Caco-2 (cell line): ENCODE data around the gene CD320. TPM values are rescaled to one million over a fixed set of nuclear protein-coding genes. Genes with fewer than 3 reads are reported as not detected.

ENCODE experiments used
- BruUV-seq: library from RNA; stranded (reverse); fragments of 400-500 nt; replicated peaks from 2 replicates; lab custom pipeline; 2021; lab: Mats Ljungman, UMichigan
- CTCF ChIA-PET: fragments of 300-600 bp; sonication (Branson Sonifier 250); formaldehyde crosslinking; loops from one replicate; lab custom pipeline; 2022; ENCODE audit warnings: antibody characterized with exemption; lab: Charles Lee
- POLR2A ChIA-PET: fragments of 300-600 bp; sonication (Branson Sonifier 250); formaldehyde crosslinking; loops from one replicate; lab custom pipeline; 2022; ENCODE audit warnings: antibody characterized with exemption; lab: Charles Lee
- DNase-seq, 2 experiments: peaks; one replicate each; pipeline versions ENCODE4 v3.0.0 to v3.0.0-alpha.2; 2020 to 2022
- H3K27me3 ChIP-seq: replicated peaks from 2 replicates; pipeline ENCODE4 v1.6.0; 2011; ENCODE audit warnings: low read length; ENCODE audit not compliant: control insufficient read depth, insufficient read depth
- H3K36me3 ChIP-seq: 2 replicates; pipeline ENCODE4 v1.5.1; 2011; ENCODE audit warnings: low read length; ENCODE audit not compliant: control insufficient read depth, insufficient read depth
- H3K4me1 ChIP-seq: fragments of 250-450 bp; sonication (Bioruptor Pico); 2 replicates; pipeline ENCODE4 v1.5.1; 2020; ENCODE audit warnings: mild to moderate bottlenecking
- H3K4me3 ChIP-seq: 2 replicates; pipeline ENCODE4 v1.5.1; 2011; ENCODE audit warnings: low read depth, mild to moderate bottlenecking, control low read depth, low read length
- H3K9me3 ChIP-seq: fragments of 250-450 bp; sonication (Bioruptor Pico); 2 replicates; pipeline ENCODE4 v1.5.1; 2020; ENCODE audit warnings: mild to moderate bottlenecking, moderate library complexity
- H3K27ac Mint-ChIP-seq: one replicate; pipeline ENCODE4 v1.8.0; 2022; ENCODE audit warnings: mixed read lengths; ENCODE audit not compliant: unreplicated experiment
- H3K27me3 Mint-ChIP-seq: one replicate; pipeline ENCODE4 v1.8.0; 2022; ENCODE audit warnings: mixed read lengths; ENCODE audit not compliant: insufficient read depth, unreplicated experiment
- H3K36me3 Mint-ChIP-seq: one replicate; pipeline ENCODE4 v1.8.0; 2022; ENCODE audit warnings: mild to moderate bottlenecking, mixed read lengths; ENCODE audit not compliant: insufficient read depth, unreplicated experiment
- H3K4me1 Mint-ChIP-seq: one replicate; pipeline ENCODE4 v1.8.0; 2022; ENCODE audit warnings: low read depth, mixed read lengths; ENCODE audit not compliant: unreplicated experiment
- H3K4me3 Mint-ChIP-seq: one replicate; pipeline ENCODE4 v1.8.0; 2022; ENCODE audit warnings: mild to moderate bottlenecking, moderate library complexity, mixed read lengths; ENCODE audit not compliant: unreplicated experiment
- H3K9me3 Mint-ChIP-seq: one replicate; pipeline ENCODE4 v1.8.0; 2022; ENCODE audit warnings: mixed read lengths; ENCODE audit not compliant: unreplicated experiment
- intact Hi-C: fragments of 100-400 bp; cut with micrococcal nuclease; formaldehyde crosslinking; loops from one replicate; pipeline ENCODE4 v1.10.0; 2022; ENCODE audit not compliant: unreplicated experiment
- total RNA-seq: library from RNA; stranded (reverse); gene quantifications from 2 replicates; pipeline ENCODE4 v1.2.3, GENCODE V29; 2022
- TF ChIP-seq, protein P1 (sequence below), 2 experiments: fragments of 200-600 bp in 1 of 2; IDR thresholded peaks; 1 replicate in 1 of 2; 2 replicates in 1 of 2; pipeline versions ENCODE4 v1.5.1 to v1.8.0; 2011 to 2022; ENCODE audit warnings: antibody characterized with exemption in 1 of 2, control low read depth in 1 of 2, inconsistent platforms in 1 of 2, low read depth in 1 of 2, low read length in 1 of 2, mild to moderate bottlenecking in 1 of 2, moderate library complexity in 1 of 2; ENCODE audit not compliant: insufficient read depth in 1 of 2, severe bottlenecking in 1 of 2, unreplicated experiment in 1 of 2

CD320 gene
- total RNA-seq, 1 experiment from 2014 or later, result 81.0 TPM

DNA sequence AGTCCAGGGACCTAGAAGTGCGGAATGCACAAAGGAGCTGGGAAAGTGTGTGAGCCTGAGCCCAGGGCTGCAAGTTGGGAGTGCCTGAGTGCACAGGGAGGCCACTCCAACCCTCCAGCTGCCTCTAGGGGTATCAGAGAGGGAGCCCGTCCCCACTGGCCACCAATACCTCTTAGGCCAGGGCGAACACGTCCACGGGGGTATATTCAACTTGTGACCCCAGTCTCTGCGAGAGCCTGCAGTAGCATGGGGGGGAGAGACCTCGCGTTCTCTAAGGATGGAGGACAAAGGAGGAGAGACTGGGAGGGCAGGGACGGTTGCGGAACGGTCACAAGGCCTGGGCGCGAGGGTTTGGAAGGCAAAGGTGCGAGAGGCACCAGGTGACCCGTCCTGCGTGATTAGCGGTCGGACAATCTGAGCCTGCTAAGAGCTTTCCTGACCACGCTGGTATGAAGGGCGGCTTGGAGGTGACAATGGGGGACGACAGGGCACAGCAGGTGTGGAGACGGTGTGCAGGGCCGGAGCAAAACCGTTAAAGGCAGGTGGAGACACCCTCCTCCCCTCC is 676 bp downstream of the CD320 start:
- Mint-ChIP-seq H3K9me3 (no peaks in the 10 kb centered on the region), H3K4me1 (peaks cover 13% of the 10 kb centered on the region), H3K27me3 (no peaks in the 10 kb centered on the region), H3K36me3 (peaks cover 31% of the 10 kb centered on the region), H3K27ac (peak overlapping the region; percentile 96), H3K4me3 (peak overlapping the region; percentile 91)
- ChIA-PET POLR2A (interaction anchor here (0.7 to 1.4 kb wide), 2 partner anchors 13 to 356 kb away, joined by 4 to 12 read pairs; partner anchors contain the start of genes NDUFA7 and RPS28), CTCF (no interaction called here)
- no peaks in the 10 kb centered on the region for H3K4me1 ChIP-seq
- H3K27me3 ChIP-seq, result no peaks in the 10 kb centered on the region
- H3K36me3 ChIP-seq, result peaks cover 2% of the 10 kb centered on the region
- peak in 1 of 2 experiments; percentile 47 for DNase-seq
- intact Hi-C loops, result no loop called here
- TSS peak; percentile 42 for BruUV-seq
- TF ChIP-seq, protein P1, sequence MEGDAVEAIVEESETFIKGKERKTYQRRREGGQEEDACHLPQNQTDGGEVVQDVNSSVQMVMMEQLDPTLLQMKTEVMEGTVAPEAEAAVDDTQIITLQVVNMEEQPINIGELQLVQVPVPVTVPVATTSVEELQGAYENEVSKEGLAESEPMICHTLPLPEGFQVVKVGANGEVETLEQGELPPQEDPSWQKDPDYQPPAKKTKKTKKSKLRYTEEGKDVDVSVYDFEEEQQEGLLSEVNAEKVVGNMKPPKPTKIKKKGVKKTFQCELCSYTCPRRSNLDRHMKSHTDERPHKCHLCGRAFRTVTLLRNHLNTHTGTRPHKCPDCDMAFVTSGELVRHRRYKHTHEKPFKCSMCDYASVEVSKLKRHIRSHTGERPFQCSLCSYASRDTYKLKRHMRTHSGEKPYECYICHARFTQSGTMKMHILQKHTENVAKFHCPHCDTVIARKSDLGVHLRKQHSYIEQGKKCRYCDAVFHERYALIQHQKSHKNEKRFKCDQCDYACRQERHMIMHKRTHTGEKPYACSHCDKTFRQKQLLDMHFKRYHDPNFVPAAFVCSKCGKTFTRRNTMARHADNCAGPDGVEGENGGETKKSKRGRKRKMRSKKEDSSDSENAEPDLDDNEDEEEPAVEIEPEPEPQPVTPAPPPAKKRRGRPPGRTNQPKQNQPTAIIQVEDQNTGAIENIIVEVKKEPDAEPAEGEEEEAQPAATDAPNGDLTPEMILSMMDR (IDR thresholded peaks at IDR 0.05; ENCODE audit: insufficient read depth in 1 of 2, low read depth in 1 of 2, low read length in 1 of 2, severe bottlenecking in 1 of 2, unreplicated experiment in 1 of 2), result no peak
- peak overlapping the region; percentile 85 for H3K4me3 ChIP-seq
- no peaks in the 10 kb centered on the region for H3K9me3 ChIP-seq

DNA sequence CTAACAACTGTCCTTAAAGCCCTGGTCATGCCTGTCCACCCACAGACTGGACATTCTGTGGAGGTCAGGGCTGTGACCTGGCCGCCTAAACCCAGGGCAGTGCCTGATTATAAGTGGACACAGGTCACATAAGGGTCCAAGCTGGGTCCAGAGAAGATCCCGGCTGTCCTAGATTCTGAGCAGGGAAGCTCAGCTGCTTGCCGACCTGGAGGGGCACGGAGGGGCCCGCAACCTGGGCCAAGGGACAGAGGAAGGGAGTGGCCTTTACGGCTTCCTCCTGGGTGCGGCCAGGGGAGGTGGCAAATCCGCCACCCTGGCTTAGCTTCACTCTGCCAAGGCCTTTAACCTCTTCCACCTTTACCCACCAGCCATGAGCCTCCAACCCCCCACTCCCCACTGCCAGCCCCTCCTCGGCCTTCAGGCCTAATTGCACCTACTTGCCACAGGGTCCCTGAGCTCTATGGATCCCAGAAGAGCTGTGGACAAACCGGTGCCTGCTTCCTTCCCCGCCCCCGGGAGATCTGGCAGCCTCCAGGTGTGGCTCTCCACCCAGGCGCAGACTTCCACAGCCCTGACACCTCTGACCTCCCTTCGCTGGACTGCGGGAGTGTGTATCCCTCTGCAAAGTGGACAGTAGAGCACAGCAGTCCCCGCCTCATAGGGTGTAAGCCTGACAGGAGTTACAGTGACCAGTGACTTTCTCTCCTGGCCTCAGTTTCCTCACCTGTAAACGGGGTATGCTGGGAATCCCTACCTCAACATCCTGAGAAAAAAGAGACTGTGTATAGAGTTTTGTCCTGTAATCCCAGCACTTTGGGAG is 1.7 kb downstream of the CD320 start:
- no peaks in the 10 kb centered on the region for H3K9me3 ChIP-seq
- TF ChIP-seq, protein P1 (IDR thresholded peaks at IDR 0.05; ENCODE audit: insufficient read depth in 1 of 2, low read depth in 1 of 2, low read length in 1 of 2, severe bottlenecking in 1 of 2, unreplicated experiment in 1 of 2), result no peak
- CTCF ChIA-PET, result no interaction called here
- BruUV-seq, result no TSS peak
- peaks cover 31% of the 10 kb centered on the region for H3K36me3 Mint-ChIP-seq
- POLR2A ChIA-PET, result interaction anchor here (0.7 to 1.4 kb wide), 2 partner anchors 14 to 355 kb away, joined by 4 to 12 read pairs; partner anchors contain the start of genes NDUFA7 and RPS28
- peak overlapping the region; percentile 91 for H3K4me3 Mint-ChIP-seq
- H3K27ac Mint-ChIP-seq, result peak overlapping the region; percentile 96
- intact Hi-C loops, result no loop called here
- no peaks in the 10 kb centered on the region for H3K4me1 ChIP-seq
- H3K4me3 ChIP-seq, result no peak overlapping the region
- H3K27me3 Mint-ChIP-seq, result no peaks in the 10 kb centered on the region
- H3K27me3 ChIP-seq, result no peaks in the 10 kb centered on the region
- peaks cover 13% of the 10 kb centered on the region for H3K4me1 Mint-ChIP-seq
- peaks cover 2% of the 10 kb centered on the region; the same call in 1 of the 2 replicates for H3K36me3 ChIP-seq
- H3K9me3 Mint-ChIP-seq, result no peaks in the 10 kb centered on the region
- peak in 1 of 2 experiments; percentile 28 for DNase-seq

DNA sequence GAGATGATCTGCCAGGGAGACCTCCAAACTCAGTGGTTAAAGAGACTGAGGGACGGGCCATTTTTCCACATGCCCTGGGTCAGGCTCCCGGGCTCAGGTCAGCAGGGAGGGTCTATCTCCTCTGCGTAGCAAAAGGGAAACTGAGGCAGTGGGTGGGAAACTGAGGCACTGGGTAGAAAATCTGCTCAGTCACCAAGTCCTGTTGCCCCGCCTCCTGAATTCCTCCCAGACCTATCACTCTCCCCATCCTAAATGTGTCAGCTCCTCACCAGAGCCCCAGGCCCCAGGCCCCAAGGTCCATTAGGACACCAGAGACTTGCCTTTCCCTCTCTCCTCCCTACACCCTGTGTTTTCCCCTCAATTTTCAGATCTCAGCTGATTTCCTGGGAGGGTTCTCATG is 2.4 kb downstream of the CD320 start:
- TF ChIP-seq, protein P1 (IDR thresholded peaks at IDR 0.05; ENCODE audit: insufficient read depth in 1 of 2, low read depth in 1 of 2, low read length in 1 of 2, severe bottlenecking in 1 of 2, unreplicated experiment in 1 of 2), result no peak
- Mint-ChIP-seq H3K27ac (no peak overlapping the region), H3K4me3 (no peak overlapping the region), H3K9me3 (no peaks in the 10 kb centered on the region), H3K4me1 (peaks cover 13% of the 10 kb centered on the region), H3K27me3 (no peaks in the 10 kb centered on the region), H3K36me3 (peaks cover 31% of the 10 kb centered on the region)
- no peaks in the 10 kb centered on the region for H3K9me3 ChIP-seq
- H3K36me3 ChIP-seq, result no peaks in the 10 kb centered on the region; the same call in 1 of the 2 replicates
- CTCF ChIA-PET, result no interaction called here
- peak in 1 of 2 experiments; percentile 24 for DNase-seq
- intact Hi-C loops, result no loop called here
- POLR2A ChIA-PET, result no interaction called here
- no peaks in the 10 kb centered on the region for H3K27me3 ChIP-seq
- no peak overlapping the region for H3K4me3 ChIP-seq
- no TSS peak for BruUV-seq
- H3K4me1 ChIP-seq, result no peaks in the 10 kb centered on the region
